Epithelial cell of umbilical artery (primary cell): Measurements from ENCODE around the gene FBRSL1. TPM values are rescaled to one million over a fixed set of nuclear protein-coding genes. Genes with fewer than 3 reads are reported as not detected.

Experiments
- total RNA-seq: library from RNA; depleted of rRNA; stranded (reverse); fragments of >200 nt; gene quantifications from 2 replicates; pipeline ENCODE4 v1.2.3, GENCODE V29; 2014

The FBRSL1 gene
- 4.0 and 20.8 TPM in 2 replicates for total RNA-seq

DNA sequence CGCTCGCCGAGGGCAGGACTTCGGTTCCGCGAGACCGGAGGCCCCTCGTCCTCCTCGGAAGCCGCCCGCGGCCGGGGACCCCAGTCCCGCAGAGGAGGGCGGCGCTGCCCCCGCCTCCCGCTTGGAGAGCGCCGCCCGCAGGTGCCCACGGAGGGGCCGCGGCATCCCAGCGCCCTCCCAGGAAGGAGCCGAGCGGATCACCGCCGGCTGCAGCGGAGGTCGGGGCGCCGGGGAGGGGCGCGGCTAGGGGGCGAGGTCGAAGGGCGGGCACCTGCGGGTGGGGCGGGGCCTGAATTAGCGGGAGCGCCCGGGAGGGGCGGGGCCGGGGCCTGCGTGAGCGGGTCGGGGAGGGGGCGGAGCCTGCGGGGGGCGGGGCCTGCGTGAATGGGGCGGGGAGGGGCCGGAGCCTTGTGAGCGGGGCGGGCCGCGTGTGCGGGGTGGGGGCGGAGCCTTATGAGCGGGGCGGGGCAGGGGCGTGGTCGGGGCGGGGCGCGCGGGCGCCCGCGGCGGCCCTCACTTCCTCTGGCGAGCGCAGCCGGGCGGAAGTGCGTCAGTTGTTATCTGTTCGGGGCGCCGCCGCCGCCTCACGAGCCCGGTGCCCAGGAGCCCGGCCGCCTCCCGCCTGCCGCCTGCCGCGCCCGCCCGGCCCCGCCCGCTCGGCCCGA is at the start of gene FBRSL1:
Gene FBRSL1, plus strand, starts transcription at position 550 of the 665 bp plus-strand sequence.

Other genes with a start within 250 kb of the FBRSL1 start
- gene GALNT9, start 160.6 kb upstream of the FBRSL1 start, total RNA-seq, result 0.32 and 0.76 TPM in 2 replicates
- gene LRCOL1, start 120.4 kb downstream of the FBRSL1 start, total RNA-seq, result not detected in 2 replicates
- gene P2RX2, start 128.6 kb downstream of the FBRSL1 start, total RNA-seq, result not detected in 2 replicates
- gene POLE, start 197.2 kb downstream of the FBRSL1 start, total RNA-seq, result 14.3 and 21.1 TPM in 2 replicates
- 21.1 and 26.4 TPM in 2 replicates for gene PXMP2, start 197.4 kb downstream of the FBRSL1 start, total RNA-seq
- gene PGAM5, start 220.7 kb downstream of the FBRSL1 start, total RNA-seq, result 62.7 and 82.5 TPM in 2 replicates